ENCODE measurements around the gene CYCS. TPM values are rescaled to one million over a fixed set of nuclear protein-coding genes. Genes with fewer than 3 reads are reported as not detected.
"Not testable (repeated sequence)": the region's sequence is repeated elsewhere in the genome, so short reads cannot be mapped to it uniquely, and the experiment has no call there.

CYCS gene
- total RNA-seq (2014; rRNA removed; shearing (Covaris generic)): 144 and 170 TPM in 2 replicates

- DNase-seq (ENCODE audit: low read depth in 1 of 2, low spot score in 2 of 2): peak; percentile 99
- Histone ChIP-seq H3K27me3 (replicated peaks) (no peaks in the 10 kb centered on the region), H3K27ac (peak within 1 kb of the TSS; percentile 75), H3K4me3 (peak within 1 kb of the TSS; percentile 46), H3K4me1 (replicated peaks) (peaks cover 9% of the 10 kb centered on the region; the same call in 1 of the 2 replicates), H3K36me3 (peaks cover 40% of the 10 kb centered on the region), H3K9me3 (replicated peaks) (no peaks in the 10 kb centered on the region)
Measured at GRCh38 chr7:25125137-25125946, at the start of gene CYCS. CYCS (minus strand) TSS chr7:25125260; CDS start chr7:25124119, 1,141 bp downstream.

GRCh38 chr7:25173184-25173583 is 48.1 kb upstream of the CYCS start:
- Histone ChIP-seq H3K4me1 (replicated peaks) (no peaks in the 10 kb centered on the region), H3K27ac (no peak overlapping the region), H3K4me3 (no peak overlapping the region), H3K27me3 (replicated peaks) (no peaks in the 10 kb centered on the region), H3K9me3 (replicated peaks) (no peaks in the 10 kb centered on the region), H3K36me3 (no peaks in the 10 kb centered on the region)
- no peak for DNase-seq (ENCODE audit: low read depth in 1 of 2, low spot score in 2 of 2)

GRCh38 chr7:25171516-25171915 is 46.5 kb upstream of the CYCS start:
- no peaks in the 10 kb centered on the region for H3K27me3 ChIP-seq (replicated peaks)
- H3K4me1 ChIP-seq (replicated peaks): no peaks in the 10 kb centered on the region
- no peak overlapping the region for H3K27ac ChIP-seq
- DNase-seq (ENCODE audit: low read depth in 1 of 2, low spot score in 2 of 2): no peak
- no peak overlapping the region for H3K4me3 ChIP-seq
- H3K36me3 ChIP-seq: no peaks in the 10 kb centered on the region
- no peaks in the 10 kb centered on the region for H3K9me3 ChIP-seq (replicated peaks)

- Histone ChIP-seq H3K9me3 (replicated peaks) (no peaks in the 10 kb centered on the region), H3K4me1 (replicated peaks) (no peaks in the 10 kb centered on the region), H3K27ac (no peak overlapping the region), H3K27me3 (replicated peaks) (no peaks in the 10 kb centered on the region), H3K4me3 (no peak overlapping the region), H3K36me3 (no peaks in the 10 kb centered on the region)
- DNase-seq (ENCODE audit: low read depth in 1 of 2, low spot score in 2 of 2): no peak
Measured at GRCh38 chr7:25171071-25171470, 46.0 kb upstream of the CYCS start.

- H3K4me3 ChIP-seq: no peak overlapping the region
- no peaks in the 10 kb centered on the region for H3K36me3 ChIP-seq
- H3K27me3 ChIP-seq (replicated peaks): no peaks in the 10 kb centered on the region
- DNase-seq (ENCODE audit: low read depth in 1 of 2, low spot score in 2 of 2): no peak
- H3K4me1 ChIP-seq (replicated peaks): no peaks in the 10 kb centered on the region
- H3K27ac ChIP-seq: no peak overlapping the region
- H3K9me3 ChIP-seq (replicated peaks): no peaks in the 10 kb centered on the region
Measured at GRCh38 chr7:25169683-25170082, 44.6 kb upstream of the CYCS start.

GRCh38 chr7:25168145-25168544 is 43.1 kb upstream of the CYCS start:
- DNase-seq (ENCODE audit: low read depth in 1 of 2, low spot score in 2 of 2): no peak
- H3K9me3 ChIP-seq (replicated peaks): no peaks in the 10 kb centered on the region
- no peak overlapping the region for H3K27ac ChIP-seq
- no peak overlapping the region for H3K4me3 ChIP-seq
- H3K36me3 ChIP-seq: no peaks in the 10 kb centered on the region
- no peaks in the 10 kb centered on the region for H3K27me3 ChIP-seq (replicated peaks)
- no peaks in the 10 kb centered on the region for H3K4me1 ChIP-seq (replicated peaks)

GRCh38 chr7:25167262-25167843 is 42.3 kb upstream of the CYCS start:
- DNase-seq (ENCODE audit: low read depth in 1 of 2, low spot score in 2 of 2): no peak
- no peak overlapping the region for H3K4me3 ChIP-seq
- H3K36me3 ChIP-seq: no peaks in the 10 kb centered on the region
- no peaks in the 10 kb centered on the region for H3K27me3 ChIP-seq (replicated peaks)
- H3K4me1 ChIP-seq (replicated peaks): no peaks in the 10 kb centered on the region
- no peak overlapping the region for H3K27ac ChIP-seq
- no peaks in the 10 kb centered on the region for H3K9me3 ChIP-seq (replicated peaks)

- not testable (repeated sequence) for H3K27ac ChIP-seq; H3K36me3 ChIP-seq; H3K27me3 ChIP-seq (replicated peaks); H3K4me1 ChIP-seq (replicated peaks); H3K9me3 ChIP-seq (replicated peaks); H3K4me3 ChIP-seq
- peak in 1 of 2 experiments; percentile 28 for DNase-seq (ENCODE audit: low read depth in 1 of 2, low spot score in 2 of 2)
Measured at GRCh38 chr7:25159983-25160596, 35.0 kb upstream of the CYCS start.

- Histone ChIP-seq H3K27me3 (replicated peaks) (no peaks in the 10 kb centered on the region), H3K4me3 (no peak overlapping the region), H3K27ac (no peak overlapping the region), H3K36me3 (peaks cover 12% of the 10 kb centered on the region), H3K4me1 (replicated peaks) (no peaks in the 10 kb centered on the region), H3K9me3 (replicated peaks) (no peaks in the 10 kb centered on the region)
- no peak for DNase-seq (ENCODE audit: low read depth in 1 of 2, low spot score in 2 of 2)
Measured at GRCh38 chr7:25158966-25159365, 33.9 kb upstream of the CYCS start.

GRCh38 chr7:25151773-25152172 is 26.7 kb upstream of the CYCS start:
- no peaks in the 10 kb centered on the region for H3K4me1 ChIP-seq (replicated peaks)
- H3K27me3 ChIP-seq (replicated peaks): no peaks in the 10 kb centered on the region

GRCh38 chr7:25149836-25150235 is 24.8 kb upstream of the CYCS start:
- Histone ChIP-seq H3K4me3 (no peak overlapping the region), H3K9me3 (replicated peaks) (no peaks in the 10 kb centered on the region), H3K27me3 (replicated peaks) (no peaks in the 10 kb centered on the region), H3K4me1 (replicated peaks) (no peaks in the 10 kb centered on the region), H3K36me3 (peaks cover 6% of the 10 kb centered on the region; the same call in 1 of the 2 replicates), H3K27ac (no peak overlapping the region)
- DNase-seq (ENCODE audit: low read depth in 1 of 2, low spot score in 2 of 2): no peak

More at GRCh38 chr7:25151773-25152172, 26.7 kb upstream of the CYCS start:
- DNase-seq (ENCODE audit: low read depth in 1 of 2, low spot score in 2 of 2): no peak
- Histone ChIP-seq H3K27ac (no peak overlapping the region), H3K4me3 (no peak overlapping the region), H3K36me3 (peaks cover 6% of the 10 kb centered on the region; the same call in 1 of the 2 replicates), H3K9me3 (replicated peaks) (no peaks in the 10 kb centered on the region)

GRCh38 chr7:25148772-25149575 is 23.9 kb upstream of the CYCS start:
- no peak overlapping the region for H3K27ac ChIP-seq
- no peak overlapping the region for H3K4me3 ChIP-seq
- no peaks in the 10 kb centered on the region for H3K4me1 ChIP-seq (replicated peaks)
- no peaks in the 10 kb centered on the region for H3K9me3 ChIP-seq (replicated peaks)
- DNase-seq (ENCODE audit: low read depth in 1 of 2, low spot score in 2 of 2): no peak
- peaks cover 1% of the 10 kb centered on the region; the same call in 1 of the 2 replicates for H3K36me3 ChIP-seq
- H3K27me3 ChIP-seq (replicated peaks): no peaks in the 10 kb centered on the region

- H3K4me1 ChIP-seq (replicated peaks): no peaks in the 10 kb centered on the region
- H3K4me3 ChIP-seq: no peak overlapping the region
- H3K27me3 ChIP-seq (replicated peaks): no peaks in the 10 kb centered on the region
- H3K9me3 ChIP-seq (replicated peaks): no peaks in the 10 kb centered on the region
- no peak overlapping the region for H3K27ac ChIP-seq
- no peaks in the 10 kb centered on the region for H3K36me3 ChIP-seq
- no peak for DNase-seq (ENCODE audit: low read depth in 1 of 2, low spot score in 2 of 2)
Measured at GRCh38 chr7:25143763-25144162, 18.7 kb upstream of the CYCS start.

All from SJSA1 (cell line).